Measurements from ENCODE around the gene ALDH18A1. TPM values are rescaled to one million over a fixed set of nuclear protein-coding genes. Genes with fewer than 3 reads are reported as not detected.

ALDH18A1 gene
- total and polyA plus RNA-seq, 4 donors = 10.0 to 35.0 (median 25.2) TPM

DNA sequence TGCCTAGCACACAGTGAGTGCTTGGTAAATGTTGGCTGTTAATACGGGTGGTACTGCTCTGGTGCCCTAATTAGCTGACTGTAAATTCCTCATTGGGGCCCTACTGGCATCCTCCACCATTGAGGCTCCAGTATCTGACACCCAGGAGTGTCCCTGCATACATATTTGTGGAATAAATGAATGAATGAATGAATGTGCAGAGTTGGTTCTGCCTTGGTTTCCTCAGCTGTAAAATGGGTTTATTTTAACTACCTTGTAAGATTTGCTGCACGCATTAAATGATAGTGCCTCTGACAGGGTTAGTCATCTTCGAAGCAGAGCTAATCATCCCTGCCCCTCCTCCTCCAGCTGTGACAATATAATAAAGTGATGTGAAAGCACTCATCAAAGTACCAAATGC, 45.8 kb downstream of the ALDH18A1 start:
- Histone ChIP-seq H3K9ac (ENCODE audit: low read depth in 1 of 2, low read length in 2 of 2) (no peak overlapping the region), H3K36me3 (ENCODE audit: control insufficient read depth in 4 of 4, insufficient read depth in 3 of 4, low read depth in 1 of 4, low read length in 3 of 4) (peaks cover 26 to 58% (median 43%) of the 10 kb centered on the region in 4 donors), H3K4me1 (ENCODE audit: control insufficient read depth in 4 of 4, insufficient read depth in 4 of 4, low read length in 3 of 4) (peaks cover 0 to 7% (median 0%) of the 10 kb centered on the region in 4 donors), H3K27ac (ENCODE audit: low read depth in 1 of 2, low read length in 2 of 2) (no peak overlapping the region), H3K9me3 (ENCODE audit: control insufficient read depth in 4 of 4, low read length in 3 of 4) (no peaks in the 10 kb centered on the region), H3K27me3 (ENCODE audit: control insufficient read depth in 4 of 4, insufficient read depth in 4 of 4, low read length in 3 of 4) (no peaks in the 10 kb centered on the region), H3K4me3 (ENCODE audit: low read depth in 1 of 3, low read length in 3 of 3) (no peak overlapping the region)
- DNase-seq (ENCODE audit: low spot score) = no peak
- WGBS = 97% methylated on average over 3 of the region's 3 CpGs
- TF ChIP-seq, protein P1, sequence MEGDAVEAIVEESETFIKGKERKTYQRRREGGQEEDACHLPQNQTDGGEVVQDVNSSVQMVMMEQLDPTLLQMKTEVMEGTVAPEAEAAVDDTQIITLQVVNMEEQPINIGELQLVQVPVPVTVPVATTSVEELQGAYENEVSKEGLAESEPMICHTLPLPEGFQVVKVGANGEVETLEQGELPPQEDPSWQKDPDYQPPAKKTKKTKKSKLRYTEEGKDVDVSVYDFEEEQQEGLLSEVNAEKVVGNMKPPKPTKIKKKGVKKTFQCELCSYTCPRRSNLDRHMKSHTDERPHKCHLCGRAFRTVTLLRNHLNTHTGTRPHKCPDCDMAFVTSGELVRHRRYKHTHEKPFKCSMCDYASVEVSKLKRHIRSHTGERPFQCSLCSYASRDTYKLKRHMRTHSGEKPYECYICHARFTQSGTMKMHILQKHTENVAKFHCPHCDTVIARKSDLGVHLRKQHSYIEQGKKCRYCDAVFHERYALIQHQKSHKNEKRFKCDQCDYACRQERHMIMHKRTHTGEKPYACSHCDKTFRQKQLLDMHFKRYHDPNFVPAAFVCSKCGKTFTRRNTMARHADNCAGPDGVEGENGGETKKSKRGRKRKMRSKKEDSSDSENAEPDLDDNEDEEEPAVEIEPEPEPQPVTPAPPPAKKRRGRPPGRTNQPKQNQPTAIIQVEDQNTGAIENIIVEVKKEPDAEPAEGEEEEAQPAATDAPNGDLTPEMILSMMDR (IDR thresholded peaks at IDR 0.05; ENCODE audit: low read depth, low read length, missing input control) = no peak
- TF ChIP-seq HNF4G (IDR thresholded peaks at IDR 0.05) (no peak), RAD21 (IDR thresholded peaks at IDR 0.05) (no peak), SP1 (IDR thresholded peaks at IDR 0.05) (no peak), FOXA2 (IDR thresholded peaks at IDR 0.05) (no peak), YY1 (IDR thresholded peaks at IDR 0.05) (no peak), EGR1 (IDR thresholded peaks at IDR 0.05; ENCODE audit: low read depth in 2 of 2) (no peak), TAF1 (conservative IDR thresholded peaks at IDR 0.05) (no peak), GABPA (IDR thresholded peaks at IDR 0.05 in 1 of 2, conservative IDR thresholded peaks at IDR 0.05 in 1 of 2) (no peak), NR2F2 (IDR thresholded peaks at IDR 0.05) (no peak), FOXA1 (IDR thresholded peaks at IDR 0.05) (no peak), RXRA (IDR thresholded peaks at IDR 0.05) (no peak), JUND (IDR thresholded peaks at IDR 0.05) (no peak), HNF4A (conservative IDR thresholded peaks at IDR 0.05) (no peak)
- TF ChIP-seq, protein P2, sequence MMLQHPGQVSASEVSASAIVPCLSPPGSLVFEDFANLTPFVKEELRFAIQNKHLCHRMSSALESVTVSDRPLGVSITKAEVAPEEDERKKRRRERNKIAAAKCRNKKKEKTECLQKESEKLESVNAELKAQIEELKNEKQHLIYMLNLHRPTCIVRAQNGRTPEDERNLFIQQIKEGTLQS (IDR thresholded peaks at IDR 0.05) = no peak
- TF ChIP-seq, protein P3, sequence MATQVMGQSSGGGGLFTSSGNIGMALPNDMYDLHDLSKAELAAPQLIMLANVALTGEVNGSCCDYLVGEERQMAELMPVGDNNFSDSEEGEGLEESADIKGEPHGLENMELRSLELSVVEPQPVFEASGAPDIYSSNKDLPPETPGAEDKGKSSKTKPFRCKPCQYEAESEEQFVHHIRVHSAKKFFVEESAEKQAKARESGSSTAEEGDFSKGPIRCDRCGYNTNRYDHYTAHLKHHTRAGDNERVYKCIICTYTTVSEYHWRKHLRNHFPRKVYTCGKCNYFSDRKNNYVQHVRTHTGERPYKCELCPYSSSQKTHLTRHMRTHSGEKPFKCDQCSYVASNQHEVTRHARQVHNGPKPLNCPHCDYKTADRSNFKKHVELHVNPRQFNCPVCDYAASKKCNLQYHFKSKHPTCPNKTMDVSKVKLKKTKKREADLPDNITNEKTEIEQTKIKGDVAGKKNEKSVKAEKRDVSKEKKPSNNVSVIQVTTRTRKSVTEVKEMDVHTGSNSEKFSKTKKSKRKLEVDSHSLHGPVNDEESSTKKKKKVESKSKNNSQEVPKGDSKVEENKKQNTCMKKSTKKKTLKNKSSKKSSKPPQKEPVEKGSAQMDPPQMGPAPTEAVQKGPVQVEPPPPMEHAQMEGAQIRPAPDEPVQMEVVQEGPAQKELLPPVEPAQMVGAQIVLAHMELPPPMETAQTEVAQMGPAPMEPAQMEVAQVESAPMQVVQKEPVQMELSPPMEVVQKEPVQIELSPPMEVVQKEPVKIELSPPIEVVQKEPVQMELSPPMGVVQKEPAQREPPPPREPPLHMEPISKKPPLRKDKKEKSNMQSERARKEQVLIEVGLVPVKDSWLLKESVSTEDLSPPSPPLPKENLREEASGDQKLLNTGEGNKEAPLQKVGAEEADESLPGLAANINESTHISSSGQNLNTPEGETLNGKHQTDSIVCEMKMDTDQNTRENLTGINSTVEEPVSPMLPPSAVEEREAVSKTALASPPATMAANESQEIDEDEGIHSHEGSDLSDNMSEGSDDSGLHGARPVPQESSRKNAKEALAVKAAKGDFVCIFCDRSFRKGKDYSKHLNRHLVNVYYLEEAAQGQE (IDR thresholded peaks at IDR 0.05) = no peak
- TF ChIP-seq, protein P4, sequence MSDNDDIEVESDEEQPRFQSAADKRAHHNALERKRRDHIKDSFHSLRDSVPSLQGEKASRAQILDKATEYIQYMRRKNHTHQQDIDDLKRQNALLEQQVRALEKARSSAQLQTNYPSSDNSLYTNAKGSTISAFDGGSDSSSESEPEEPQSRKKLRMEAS (IDR thresholded peaks at IDR 0.05) = no peak
- TF ChIP-seq, protein P5, sequence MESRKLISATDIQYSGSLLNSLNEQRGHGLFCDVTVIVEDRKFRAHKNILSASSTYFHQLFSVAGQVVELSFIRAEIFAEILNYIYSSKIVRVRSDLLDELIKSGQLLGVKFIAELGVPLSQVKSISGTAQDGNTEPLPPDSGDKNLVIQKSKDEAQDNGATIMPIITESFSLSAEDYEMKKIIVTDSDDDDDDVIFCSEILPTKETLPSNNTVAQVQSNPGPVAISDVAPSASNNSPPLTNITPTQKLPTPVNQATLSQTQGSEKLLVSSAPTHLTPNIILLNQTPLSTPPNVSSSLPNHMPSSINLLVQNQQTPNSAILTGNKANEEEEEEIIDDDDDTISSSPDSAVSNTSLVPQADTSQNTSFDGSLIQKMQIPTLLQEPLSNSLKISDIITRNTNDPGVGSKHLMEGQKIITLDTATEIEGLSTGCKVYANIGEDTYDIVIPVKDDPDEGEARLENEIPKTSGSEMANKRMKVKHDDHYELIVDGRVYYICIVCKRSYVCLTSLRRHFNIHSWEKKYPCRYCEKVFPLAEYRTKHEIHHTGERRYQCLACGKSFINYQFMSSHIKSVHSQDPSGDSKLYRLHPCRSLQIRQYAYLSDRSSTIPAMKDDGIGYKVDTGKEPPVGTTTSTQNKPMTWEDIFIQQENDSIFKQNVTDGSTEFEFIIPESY (IDR thresholded peaks at IDR 0.05) = no peak

All from liver (tissue), 9 donors.